Activated B cell treated with CpG ODN at 0.5 μM for 24 hours (primary cell): Measurements from ENCODE around the gene MYO5B. TPM values are rescaled to one million over a fixed set of nuclear protein-coding genes. Genes with fewer than 3 reads are reported as not detected.

Experiments used
- ATAC-seq: fragments of 200-7000 bp; cut with Tn5 transposase; one replicate; pipeline ENCODE4 v1.10.0; 2021; ENCODE audit warnings: low read depth, mild to moderate bottlenecking, moderate library complexity
- CTCF ChIA-PET: fragments of 350-600 bp; sonication (Branson Sonifier 250); formaldehyde crosslinking; loops from one replicate; lab custom pipeline; 2021; ENCODE audit warnings: antibody characterized with exemption; lab: Charles Lee
- POLR2A ChIA-PET: fragments of 350-600 bp; sonication (Branson Sonifier 250); formaldehyde crosslinking; loops from one replicate; lab custom pipeline; 2021; ENCODE audit warnings: antibody characterized with exemption; lab: Charles Lee
- DNase-seq: peaks from one replicate; pipeline ENCODE4 v3.0.0; 2022
- H3K27ac Mint-ChIP-seq: one replicate; pipeline ENCODE4 v1.8.0; 2020; ENCODE audit warnings: mixed read lengths
- H3K27me3 Mint-ChIP-seq: one replicate; pipeline ENCODE4 v1.8.0; 2021; ENCODE audit warnings: mixed read lengths
- H3K36me3 Mint-ChIP-seq: one replicate; pipeline ENCODE4 v1.8.0; 2021; ENCODE audit warnings: low read depth, mixed read lengths
- H3K4me1 Mint-ChIP-seq: one replicate; pipeline ENCODE4 v1.8.0; 2021; ENCODE audit warnings: mixed read lengths
- H3K4me3 Mint-ChIP-seq: one replicate; pipeline ENCODE4 v1.8.0; 2020; ENCODE audit warnings: mild to moderate bottlenecking, mixed read lengths
- H3K9me3 Mint-ChIP-seq: one replicate; pipeline ENCODE4 v1.8.0; 2020; ENCODE audit warnings: mixed read lengths
- CTCF ChIP-seq: fragments of 200-600 bp; IDR thresholded peaks from one replicate; pipeline ENCODE4 v1.8.0; 2022; ENCODE audit warnings: antibody characterized with exemption, mild to moderate bottlenecking
- intact Hi-C: fragments of 100-400 bp; cut with micrococcal nuclease; formaldehyde crosslinking; loops from one replicate; pipeline ENCODE4 v1.15.1; 2024
- total RNA-seq: library from RNA; stranded (reverse); gene quantifications from 2 replicates; pipeline ENCODE4 v1.2.3, GENCODE V29; 2022

MYO5B gene
- total RNA-seq, 1 donor from 2014 or later: 0.49 TPM

GRCh38 chr18:49961271-49961670 is 233.7 kb downstream of the MYO5B start:
- no peaks in the 10 kb centered on the region for H3K9me3 Mint-ChIP-seq
- H3K36me3 Mint-ChIP-seq: no peaks in the 10 kb centered on the region
- no peak overlapping the region for H3K4me3 Mint-ChIP-seq
- TF ChIP-seq CTCF: no peak
- no peak overlapping the region for H3K27ac Mint-ChIP-seq
- POLR2A ChIA-PET: no interaction called here
- intact Hi-C loops: no loop called here
- peaks cover 15% of the 10 kb centered on the region for H3K27me3 Mint-ChIP-seq
- CTCF ChIA-PET: no interaction called here
- ATAC-seq (no peak), DNase-seq (no peak)
- no peaks in the 10 kb centered on the region for H3K4me1 Mint-ChIP-seq

GRCh38 chr18:49960376-49960775 is 234.6 kb downstream of the MYO5B start:
- no peak overlapping the region for H3K27ac Mint-ChIP-seq
- CTCF ChIA-PET: no interaction called here

GRCh38 chr18:49959176-49959575 is 235.8 kb downstream of the MYO5B start:
- Mint-ChIP-seq H3K9me3 (no peaks in the 10 kb centered on the region), H3K27me3 (peaks cover 15% of the 10 kb centered on the region), H3K4me1 (no peaks in the 10 kb centered on the region), H3K4me3 (no peak overlapping the region), H3K27ac (no peak overlapping the region), H3K36me3 (no peaks in the 10 kb centered on the region)
- TF ChIP-seq CTCF: no peak
- intact Hi-C loops: no loop called here
- ATAC-seq: no peak
- DNase-seq: no peak
- ChIA-PET POLR2A (no interaction called here), CTCF (no interaction called here)

More at GRCh38 chr18:49960376-49960775, 234.6 kb downstream of the MYO5B start:
- H3K9me3 Mint-ChIP-seq: no peaks in the 10 kb centered on the region
- no peak overlapping the region for H3K4me3 Mint-ChIP-seq
- ATAC-seq: no peak
- H3K36me3 Mint-ChIP-seq: no peaks in the 10 kb centered on the region
- no peak for TF ChIP-seq CTCF
- no peak for DNase-seq
- H3K4me1 Mint-ChIP-seq: no peaks in the 10 kb centered on the region
- POLR2A ChIA-PET: no interaction called here
- peaks cover 15% of the 10 kb centered on the region for H3K27me3 Mint-ChIP-seq
- intact Hi-C loops: no loop called here

GRCh38 chr18:49955263-49955662 is 239.7 kb downstream of the MYO5B start:
- ATAC-seq (no peak), DNase-seq (no peak)
- intact Hi-C loops: no loop called here
- POLR2A ChIA-PET: no interaction called here
- no peaks in the 10 kb centered on the region for H3K36me3 Mint-ChIP-seq
- peaks cover 5% of the 10 kb centered on the region for H3K4me1 Mint-ChIP-seq
- TF ChIP-seq CTCF: no peak
- CTCF ChIA-PET: no interaction called here
- H3K27me3 Mint-ChIP-seq: peaks cover 20% of the 10 kb centered on the region
- H3K9me3 Mint-ChIP-seq: no peaks in the 10 kb centered on the region
- H3K4me3 Mint-ChIP-seq: no peak overlapping the region
- H3K27ac Mint-ChIP-seq: no peak overlapping the region

GRCh38 chr18:49953391-49953790 is 241.6 kb downstream of the MYO5B start:
- Mint-ChIP-seq H3K27ac (no peak overlapping the region), H3K4me1 (peaks cover 10% of the 10 kb centered on the region), H3K9me3 (no peaks in the 10 kb centered on the region), H3K27me3 (peaks cover 11% of the 10 kb centered on the region), H3K4me3 (no peak overlapping the region), H3K36me3 (no peaks in the 10 kb centered on the region)
- ChIA-PET POLR2A (no interaction called here), CTCF (no interaction called here)
- DNase-seq (no peak), ATAC-seq (no peak)
- no peak for TF ChIP-seq CTCF
- intact Hi-C loops: no loop called here
